HG03064 (cell line): ENCODE measurements around the gene RAP1GAP.

ENCODE experiments used
- ATAC-seq: cut with Tn5 transposase; IDR thresholded peaks from one replicate; pipeline ENCODE4 v1.9.1; 2021; ENCODE audit warnings: low read depth; ENCODE audit not compliant: unreplicated experiment

RAP1GAP gene

GRCh38 chr1:21630571-21631343, 38.4 kb downstream of the RAP1GAP start:
- ATAC-seq, result no peak

- ATAC-seq, result no peak
Observed at GRCh38 chr1:21629971-21630370, 39.2 kb downstream of the RAP1GAP start.

GRCh38 chr1:21628798-21629393, 40.3 kb downstream of the RAP1GAP start:
- ATAC-seq, result no peak

- ATAC-seq, result no peak
Observed at GRCh38 chr1:21626921-21627339, 42.2 kb downstream of the RAP1GAP start.

- ATAC-seq, result no peak
Observed at GRCh38 chr1:21625390-21626190, 43.6 kb downstream of the RAP1GAP start.

GRCh38 chr1:21624571-21625389, 44.4 kb downstream of the RAP1GAP start:
- ATAC-seq, result no peak

GRCh38 chr1:21623410-21623961, 45.7 kb downstream of the RAP1GAP start:
- no peak for ATAC-seq

- no peak for ATAC-seq
Observed at GRCh38 chr1:21622466-21623315, 46.5 kb downstream of the RAP1GAP start.

GRCh38 chr1:21621761-21622436, 47.3 kb downstream of the RAP1GAP start:
- no peak for ATAC-seq

GRCh38 chr1:21621051-21621450, 48.1 kb downstream of the RAP1GAP start:
- no peak for ATAC-seq

- no peak for ATAC-seq
Observed at GRCh38 chr1:21620496-21620895, 48.7 kb downstream of the RAP1GAP start.

- ATAC-seq, result no peak
Observed at GRCh38 chr1:21620011-21620410, 49.1 kb downstream of the RAP1GAP start.

GRCh38 chr1:21619375-21619947, 49.7 kb downstream of the RAP1GAP start:
- no peak for ATAC-seq

- ATAC-seq, result no peak
Observed at GRCh38 chr1:21618561-21619374, 50.4 kb downstream of the RAP1GAP start.

- ATAC-seq, result no peak
Observed at GRCh38 chr1:21618059-21618458, 51.1 kb downstream of the RAP1GAP start.

- ATAC-seq, result no peak
Observed at GRCh38 chr1:21617126-21617738, 51.9 kb downstream of the RAP1GAP start.

GRCh38 chr1:21616372-21616771, 52.8 kb downstream of the RAP1GAP start:
- no peak for ATAC-seq
